T-helper 9 cell (primary cell): ENCODE data around the gene NEGR1.

ENCODE experiments used
- DNase-seq: peaks from one replicate; pipeline ENCODE4 v3.0.0-alpha.2; 2020

Gene NEGR1

GRCh38 chr1:71427066-71427465, 855.3 kb downstream of the NEGR1 start:
- no peak for DNase-seq

- no peak for DNase-seq
These were observed 857.8 kb downstream of the NEGR1 start for GRCh38 chr1:71424536-71424935.

GRCh38 chr1:71422221-71422620, 860.1 kb downstream of the NEGR1 start:
- DNase-seq = no peak

GRCh38 chr1:71417421-71417820, 864.9 kb downstream of the NEGR1 start:
- DNase-seq = no peak

- DNase-seq = no peak
These were observed 868.2 kb downstream of the NEGR1 start for GRCh38 chr1:71414179-71414578.

- DNase-seq = no peak
These were observed 868.7 kb downstream of the NEGR1 start for GRCh38 chr1:71413441-71414175.

- no peak for DNase-seq
These were observed 882.3 kb downstream of the NEGR1 start for GRCh38 chr1:71400050-71400449.

- no peak for DNase-seq
These were observed 882.7 kb downstream of the NEGR1 start for GRCh38 chr1:71399594-71399993.

GRCh38 chr1:71393301-71393700, 889.0 kb downstream of the NEGR1 start:
- no peak for DNase-seq

GRCh38 chr1:71390518-71390917, 891.8 kb downstream of the NEGR1 start:
- DNase-seq = no peak

- DNase-seq = no peak
These were observed 904.5 kb downstream of the NEGR1 start for GRCh38 chr1:71377886-71378285.

GRCh38 chr1:71372496-71372895, 909.8 kb downstream of the NEGR1 start:
- no peak for DNase-seq

GRCh38 chr1:71371581-71371980, 910.8 kb downstream of the NEGR1 start:
- no peak for DNase-seq

GRCh38 chr1:71364236-71364635, 918.1 kb downstream of the NEGR1 start:
- no peak for DNase-seq

- DNase-seq = no peak
These were observed 919.6 kb downstream of the NEGR1 start for GRCh38 chr1:71362691-71363090.

GRCh38 chr1:71362076-71362475, 920.3 kb downstream of the NEGR1 start:
- DNase-seq = no peak

- DNase-seq = no peak
These were observed 924.6 kb downstream of the NEGR1 start for GRCh38 chr1:71357708-71358107.

- no peak for DNase-seq
These were observed 930.9 kb downstream of the NEGR1 start for GRCh38 chr1:71351438-71351837.

GRCh38 chr1:71350805-71351204, 931.5 kb downstream of the NEGR1 start:
- no peak for DNase-seq

- no peak for DNase-seq
These were observed 932.0 kb downstream of the NEGR1 start for GRCh38 chr1:71350330-71350729.
